ENCODE results near the gene PCDHA3. TPM values are rescaled to one million over a fixed set of nuclear protein-coding genes. Genes with fewer than 3 reads are reported as not detected.

Gene PCDHA3
- total RNA-seq = under 1 TPM in 1 of 4 donors, not detected in 3; 0.27 TPM

- H3K4me1 ChIP-seq = no peaks in the 10 kb centered on the region
- no peaks in the 10 kb centered on the region for H3K27me3 ChIP-seq
- H3K36me3 ChIP-seq = no peaks in the 10 kb centered on the region
- no peak for DNase-seq
- TF ChIP-seq POLR2A (IDR thresholded peaks at IDR 0.05) = no peak
- TF ChIP-seq, protein P1, sequence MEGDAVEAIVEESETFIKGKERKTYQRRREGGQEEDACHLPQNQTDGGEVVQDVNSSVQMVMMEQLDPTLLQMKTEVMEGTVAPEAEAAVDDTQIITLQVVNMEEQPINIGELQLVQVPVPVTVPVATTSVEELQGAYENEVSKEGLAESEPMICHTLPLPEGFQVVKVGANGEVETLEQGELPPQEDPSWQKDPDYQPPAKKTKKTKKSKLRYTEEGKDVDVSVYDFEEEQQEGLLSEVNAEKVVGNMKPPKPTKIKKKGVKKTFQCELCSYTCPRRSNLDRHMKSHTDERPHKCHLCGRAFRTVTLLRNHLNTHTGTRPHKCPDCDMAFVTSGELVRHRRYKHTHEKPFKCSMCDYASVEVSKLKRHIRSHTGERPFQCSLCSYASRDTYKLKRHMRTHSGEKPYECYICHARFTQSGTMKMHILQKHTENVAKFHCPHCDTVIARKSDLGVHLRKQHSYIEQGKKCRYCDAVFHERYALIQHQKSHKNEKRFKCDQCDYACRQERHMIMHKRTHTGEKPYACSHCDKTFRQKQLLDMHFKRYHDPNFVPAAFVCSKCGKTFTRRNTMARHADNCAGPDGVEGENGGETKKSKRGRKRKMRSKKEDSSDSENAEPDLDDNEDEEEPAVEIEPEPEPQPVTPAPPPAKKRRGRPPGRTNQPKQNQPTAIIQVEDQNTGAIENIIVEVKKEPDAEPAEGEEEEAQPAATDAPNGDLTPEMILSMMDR (IDR thresholded peaks at IDR 0.05) = peak in 1 of 6 experiments; percentile 7
- H3K9me3 ChIP-seq = peaks cover 0 to 33% (median 5%) of the 10 kb centered on the region in 4 donors
- no peak within 1 kb of the TSS for H3K27ac ChIP-seq
- peak within 1 kb of the TSS in 2 of 4 donors; percentile 18 to 35 for H3K4me3 ChIP-seq
Observed at GRCh38 chr5:140800816-140801493, at the start of gene PCDHA3. PCDHA3 (plus strand) TSS chr5:140801057.

DNA sequence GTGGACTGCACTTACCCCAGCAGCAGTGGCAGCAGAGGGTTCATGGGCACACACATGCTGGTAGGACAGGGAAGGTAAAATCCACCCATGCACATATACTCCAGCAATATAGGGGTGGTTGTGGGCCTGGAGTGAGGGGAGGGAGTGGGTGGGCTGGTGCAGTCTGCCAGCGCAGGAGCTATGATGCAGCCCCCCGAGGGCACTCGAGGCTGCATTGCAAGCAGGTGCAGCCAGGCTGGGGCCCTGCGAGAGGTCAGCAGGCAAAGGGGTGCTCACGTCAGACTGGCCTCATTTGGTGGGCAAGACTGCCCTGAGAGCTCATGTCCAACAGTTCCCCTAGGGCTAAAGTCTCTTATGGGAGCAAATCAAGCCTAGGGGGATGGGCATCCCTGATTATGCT lies 47.3 kb upstream of the PCDHA3 start:
- Histone ChIP-seq H3K4me3 (no peak overlapping the region), H3K27ac (no peak overlapping the region), H3K27me3 (no peaks in the 10 kb centered on the region), H3K4me1 (no peaks in the 10 kb centered on the region), H3K9me3 (peaks cover 0 to 28% (median 9%) of the 10 kb centered on the region in 4 donors), H3K36me3 (no peaks in the 10 kb centered on the region)
- DNase-seq = no peak
- TF ChIP-seq, protein P1 (IDR thresholded peaks at IDR 0.05) = no peak
- no peak for TF ChIP-seq POLR2A (IDR thresholded peaks at IDR 0.05)

- Histone ChIP-seq H3K9me3 (peaks cover 0 to 87% (median 21%) of the 10 kb centered on the region in 4 donors), H3K36me3 (no peaks in the 10 kb centered on the region)
Observed at GRCh38 chr5:140764177-140764973, 36.5 kb upstream of the PCDHA3 start.

GRCh38 chr5:140767444-140767843 lies 33.4 kb upstream of the PCDHA3 start:
- Histone ChIP-seq H3K4me1 (no peaks in the 10 kb centered on the region), H3K36me3 (no peaks in the 10 kb centered on the region), H3K27ac (no peak overlapping the region), H3K27me3 (no peaks in the 10 kb centered on the region), H3K4me3 (no peak overlapping the region), H3K9me3 (peaks cover 0 to 67% (median 15%) of the 10 kb centered on the region in 4 donors)
- TF ChIP-seq POLR2A (IDR thresholded peaks at IDR 0.05) = no peak
- TF ChIP-seq, protein P1 (IDR thresholded peaks at IDR 0.05) = no peak
- no peak for DNase-seq

More at GRCh38 chr5:140764177-140764973, 36.5 kb upstream of the PCDHA3 start:
- DNase-seq = no peak
- Histone ChIP-seq H3K27me3 (no peaks in the 10 kb centered on the region), H3K27ac (no peak overlapping the region), H3K4me1 (no peaks in the 10 kb centered on the region), H3K4me3 (no peak overlapping the region)
- TF ChIP-seq, protein P1 (IDR thresholded peaks at IDR 0.05) = no peak
- no peak for TF ChIP-seq POLR2A (IDR thresholded peaks at IDR 0.05)

- Histone ChIP-seq H3K4me3 (no peak overlapping the region), H3K27me3 (no peaks in the 10 kb centered on the region), H3K9me3 (peaks cover 0 to 26% (median 8%) of the 10 kb centered on the region in 4 donors), H3K27ac (no peak overlapping the region), H3K4me1 (no peaks in the 10 kb centered on the region), H3K36me3 (no peaks in the 10 kb centered on the region)
- no peak for DNase-seq
- TF ChIP-seq POLR2A (IDR thresholded peaks at IDR 0.05) = no peak
- TF ChIP-seq, protein P1 (IDR thresholded peaks at IDR 0.05) = no peak
Observed at GRCh38 chr5:140780512-140780911, 20.3 kb upstream of the PCDHA3 start.
